A673 (cell line): Measurements from ENCODE around the gene CD3E.

Experiments
- EZH2 ChIP-seq: fragments of 200-600 bp; sonication (generic); IDR thresholded peaks from 2 replicates; pipeline ENCODE4 v1.6.1; 2017; ENCODE audit warnings: borderline replicate concordance, low read depth, mild to moderate bottlenecking, mixed read lengths, antibody characterized with exemption, low read length; ENCODE audit not compliant: poor library complexity, severe bottlenecking
- TF ChIP-seq, protein P1 (sequence below): fragments of 300-800, 200-600 bp; sonication (generic); conservative IDR thresholded peaks from 2 replicates; pipeline ENCODE4 v1.5.1; 2017; ENCODE audit warnings: low read depth, mild to moderate bottlenecking, antibody characterized with exemption, low read length, moderate library complexity, mixed read lengths

DNA sequence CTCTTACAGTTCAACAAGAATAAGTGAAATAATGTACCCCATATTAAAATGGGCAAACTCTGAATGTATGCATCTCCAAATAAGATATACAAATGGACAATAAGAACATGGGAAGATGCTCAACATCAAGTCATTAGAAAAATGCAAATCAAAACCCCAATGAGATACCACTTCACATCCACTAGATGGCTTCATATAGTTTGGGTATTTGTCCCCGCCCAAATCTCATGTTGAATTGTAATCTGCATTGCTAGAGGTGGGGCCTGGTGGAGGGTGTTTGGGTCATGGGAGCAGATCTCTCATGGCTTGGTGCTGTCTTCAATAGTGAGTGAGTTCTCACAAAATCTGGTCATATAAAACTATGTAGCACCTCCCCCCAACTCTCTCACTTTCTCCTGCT lies 46.1 kb upstream of the CD3E start:
- TF ChIP-seq, protein P1, sequence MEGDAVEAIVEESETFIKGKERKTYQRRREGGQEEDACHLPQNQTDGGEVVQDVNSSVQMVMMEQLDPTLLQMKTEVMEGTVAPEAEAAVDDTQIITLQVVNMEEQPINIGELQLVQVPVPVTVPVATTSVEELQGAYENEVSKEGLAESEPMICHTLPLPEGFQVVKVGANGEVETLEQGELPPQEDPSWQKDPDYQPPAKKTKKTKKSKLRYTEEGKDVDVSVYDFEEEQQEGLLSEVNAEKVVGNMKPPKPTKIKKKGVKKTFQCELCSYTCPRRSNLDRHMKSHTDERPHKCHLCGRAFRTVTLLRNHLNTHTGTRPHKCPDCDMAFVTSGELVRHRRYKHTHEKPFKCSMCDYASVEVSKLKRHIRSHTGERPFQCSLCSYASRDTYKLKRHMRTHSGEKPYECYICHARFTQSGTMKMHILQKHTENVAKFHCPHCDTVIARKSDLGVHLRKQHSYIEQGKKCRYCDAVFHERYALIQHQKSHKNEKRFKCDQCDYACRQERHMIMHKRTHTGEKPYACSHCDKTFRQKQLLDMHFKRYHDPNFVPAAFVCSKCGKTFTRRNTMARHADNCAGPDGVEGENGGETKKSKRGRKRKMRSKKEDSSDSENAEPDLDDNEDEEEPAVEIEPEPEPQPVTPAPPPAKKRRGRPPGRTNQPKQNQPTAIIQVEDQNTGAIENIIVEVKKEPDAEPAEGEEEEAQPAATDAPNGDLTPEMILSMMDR, result peak; percentile 49
- TF ChIP-seq EZH2, result no peak
